ENCODE measurements around the gene PIK3CG. TPM values are rescaled to one million over a fixed set of nuclear protein-coding genes. Genes with fewer than 3 reads are reported as not detected.
"Not testable (repeated sequence)": the region's sequence is repeated elsewhere in the genome, so short reads cannot be mapped to it uniquely, and the experiment has no call there.

The PIK3CG gene
- total RNA-seq, 1 experiment from 2014 or later: 0.84 TPM

DNA sequence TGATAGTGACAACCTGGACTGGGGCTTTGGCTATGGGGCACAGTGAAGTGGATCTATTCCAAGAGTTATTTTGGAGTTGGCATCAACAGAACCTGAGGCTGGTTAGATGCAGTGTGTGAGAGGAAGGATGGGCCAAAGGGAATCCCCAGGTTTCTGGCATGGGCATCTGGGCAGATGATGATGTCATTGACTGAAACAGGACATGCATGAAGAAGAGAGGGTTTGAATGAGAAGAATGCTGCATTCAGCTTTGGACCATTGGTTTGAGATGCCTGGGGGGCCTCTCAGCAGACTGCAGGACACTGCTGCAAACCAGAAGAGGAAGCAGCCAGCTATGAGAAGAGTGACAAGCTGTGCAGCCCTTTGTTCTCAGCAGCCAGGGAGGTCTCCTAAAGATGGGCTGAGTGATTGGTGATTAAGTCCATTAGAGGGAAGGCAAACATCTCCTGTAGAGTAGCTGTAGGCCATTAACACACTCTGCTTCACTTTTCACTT is 23.1 kb upstream of the PIK3CG start:
- Histone ChIP-seq H3K36me3 (peaks cover 5% of the 10 kb centered on the region; the same call in 1 of the 2 replicates), H3K27ac (peak overlapping the region; percentile 81), H3K4me3 (no peak overlapping the region), H3K9me3 (replicated peaks) (no peaks in the 10 kb centered on the region), H3K4me1 (replicated peaks) (peaks cover 35% of the 10 kb centered on the region), H3K27me3 (replicated peaks) (no peaks in the 10 kb centered on the region)
- DNase-seq (ENCODE audit: low read depth in 1 of 2, low spot score in 2 of 2): peak; percentile 82 to 83

DNA sequence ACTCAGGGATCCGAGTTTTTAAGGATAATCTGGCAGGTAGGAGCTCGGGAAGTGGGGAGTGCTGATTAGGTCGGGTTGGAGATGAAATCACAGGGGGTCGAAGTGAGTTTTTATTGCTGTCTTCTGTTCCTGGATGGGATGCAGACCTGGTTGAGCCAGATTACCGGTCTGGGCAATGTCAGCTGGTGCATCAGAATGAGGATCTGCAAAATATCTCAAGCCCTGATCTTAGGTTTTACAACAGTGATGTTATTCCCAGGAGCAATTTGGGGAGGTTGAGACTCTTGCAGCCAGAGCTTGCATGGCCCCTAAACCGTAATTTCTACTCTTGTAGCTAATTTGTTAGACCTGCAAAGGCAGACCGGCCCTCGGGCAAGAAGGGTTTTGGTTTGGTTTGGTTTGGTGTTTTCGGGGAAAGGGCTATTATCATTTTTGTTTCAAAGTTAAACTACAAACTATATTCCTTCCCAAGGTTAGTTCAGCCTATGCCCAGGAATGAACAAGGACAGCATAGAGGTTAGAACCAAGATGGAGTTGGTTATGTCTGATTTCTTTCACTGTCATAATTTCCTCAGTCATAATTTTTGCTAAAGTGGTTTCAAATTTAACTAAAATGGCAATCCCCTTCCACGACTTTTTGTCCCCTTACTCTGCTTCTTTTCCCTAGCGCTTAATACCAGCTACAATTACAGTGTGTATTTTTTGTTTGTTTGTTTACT is 20.6 kb upstream of the PIK3CG start:
- no peaks in the 10 kb centered on the region for H3K9me3 ChIP-seq (replicated peaks)
- DNase-seq (ENCODE audit: low read depth in 1 of 2, low spot score in 2 of 2): no peak
- no peaks in the 10 kb centered on the region for H3K27me3 ChIP-seq (replicated peaks)
- H3K4me1 ChIP-seq (replicated peaks): peaks cover 45% of the 10 kb centered on the region
- H3K4me3 ChIP-seq: no peak overlapping the region
- H3K27ac ChIP-seq: no peak overlapping the region
- H3K36me3 ChIP-seq: no peaks in the 10 kb centered on the region

GRCh38 chr7:106848049-106848448 is 17.0 kb upstream of the PIK3CG start:
- no peak overlapping the region for H3K27ac ChIP-seq
- no peaks in the 10 kb centered on the region for H3K27me3 ChIP-seq (replicated peaks)

GRCh38 chr7:106848851-106849442 is 16.1 kb upstream of the PIK3CG start:
- Histone ChIP-seq H3K4me3 (no peak overlapping the region), H3K27ac (peak overlapping the region; percentile 66)

More at GRCh38 chr7:106848049-106848448, 17.0 kb upstream of the PIK3CG start:
- Histone ChIP-seq H3K4me3 (no peak overlapping the region), H3K36me3 (no peaks in the 10 kb centered on the region), H3K9me3 (replicated peaks) (no peaks in the 10 kb centered on the region), H3K4me1 (replicated peaks) (peaks cover 15% of the 10 kb centered on the region)
- DNase-seq (ENCODE audit: low read depth in 1 of 2, low spot score in 2 of 2): no peak

GRCh38 chr7:106851632-106852031 is 13.4 kb upstream of the PIK3CG start:
- not testable (repeated sequence) for H3K27ac ChIP-seq; H3K4me3 ChIP-seq; DNase-seq (ENCODE audit: low read depth in 1 of 2, low spot score in 2 of 2); H3K9me3 ChIP-seq (replicated peaks); H3K27me3 ChIP-seq (replicated peaks); H3K36me3 ChIP-seq
- peaks cover 15% of the 10 kb centered on the region for H3K4me1 ChIP-seq (replicated peaks)

More at GRCh38 chr7:106848851-106849442, 16.1 kb upstream of the PIK3CG start:
- peak; percentile 65 to 83 for DNase-seq (ENCODE audit: low read depth in 1 of 2, low spot score in 2 of 2)
- H3K36me3 ChIP-seq: no peaks in the 10 kb centered on the region
- peaks cover 15% of the 10 kb centered on the region for H3K4me1 ChIP-seq (replicated peaks)
- H3K9me3 ChIP-seq (replicated peaks): no peaks in the 10 kb centered on the region
- no peaks in the 10 kb centered on the region for H3K27me3 ChIP-seq (replicated peaks)

GRCh38 chr7:106853250-106853908 is 11.7 kb upstream of the PIK3CG start:
- Histone ChIP-seq H3K36me3 (no peaks in the 10 kb centered on the region), H3K27me3 (replicated peaks) (no peaks in the 10 kb centered on the region), H3K4me1 (replicated peaks) (peaks cover 15% of the 10 kb centered on the region), H3K27ac (no peak overlapping the region), H3K9me3 (replicated peaks) (no peaks in the 10 kb centered on the region), H3K4me3 (no peak overlapping the region)
- DNase-seq (ENCODE audit: low read depth in 1 of 2, low spot score in 2 of 2): no peak

GRCh38 chr7:106855540-106856132 is 9.4 kb upstream of the PIK3CG start:
- H3K27ac ChIP-seq: no peak overlapping the region
- no peaks in the 10 kb centered on the region for H3K36me3 ChIP-seq
- H3K4me1 ChIP-seq (replicated peaks): peaks cover 6% of the 10 kb centered on the region; the same call in 1 of the 2 replicates
- no peaks in the 10 kb centered on the region for H3K9me3 ChIP-seq (replicated peaks)
- DNase-seq (ENCODE audit: low read depth in 1 of 2, low spot score in 2 of 2): no peak
- H3K27me3 ChIP-seq (replicated peaks): no peaks in the 10 kb centered on the region
- H3K4me3 ChIP-seq: no peak overlapping the region

GRCh38 chr7:106858618-106859532 is 6.2 kb upstream of the PIK3CG start:
- Histone ChIP-seq H3K27ac (no peak overlapping the region), H3K4me3 (no peak overlapping the region), H3K27me3 (replicated peaks) (no peaks in the 10 kb centered on the region), H3K9me3 (replicated peaks) (no peaks in the 10 kb centered on the region), H3K4me1 (replicated peaks) (peaks cover 6% of the 10 kb centered on the region; the same call in 1 of the 2 replicates), H3K36me3 (no peaks in the 10 kb centered on the region)
- DNase-seq (ENCODE audit: low read depth in 1 of 2, low spot score in 2 of 2): peak; percentile 17 to 47

DNA sequence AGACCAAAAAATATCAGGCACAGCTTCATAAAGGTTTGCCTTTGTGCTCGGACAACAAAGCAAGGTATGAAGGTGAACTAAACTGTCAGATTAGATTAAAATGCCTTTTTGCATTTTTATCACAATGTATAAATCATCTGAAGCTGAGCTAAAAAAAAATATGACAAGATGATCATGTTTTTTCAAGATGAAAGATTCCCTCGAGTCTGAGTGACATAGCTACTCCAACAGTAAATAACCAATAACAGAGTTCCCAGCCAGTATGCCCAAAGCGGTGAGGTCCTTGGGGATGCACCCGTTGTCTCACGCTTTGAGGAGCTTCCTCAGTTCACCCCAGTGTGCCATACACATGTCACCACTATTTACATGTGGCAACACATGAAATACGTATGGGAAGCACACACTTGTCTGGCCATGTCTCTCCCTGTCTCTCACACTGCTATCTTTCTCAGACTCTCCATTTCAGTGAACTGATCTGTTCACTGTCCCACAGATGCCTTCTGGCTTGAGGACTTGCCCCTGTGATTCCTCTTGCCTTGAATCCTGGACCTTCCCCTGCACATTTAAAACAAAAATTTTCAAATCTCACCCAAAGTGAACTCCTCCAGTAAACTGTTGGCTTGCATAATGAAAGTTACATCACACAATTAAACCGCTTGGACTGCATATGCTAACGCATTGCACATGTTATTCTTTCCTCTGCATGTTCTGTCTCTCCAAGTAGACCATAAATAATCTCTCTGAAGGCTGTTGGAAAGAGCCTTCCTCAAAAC is 2.6 kb upstream of the PIK3CG start:
- no peak overlapping the region for H3K27ac ChIP-seq
- H3K27me3 ChIP-seq (replicated peaks): no peaks in the 10 kb centered on the region
- H3K4me3 ChIP-seq: no peak overlapping the region
- no peaks in the 10 kb centered on the region for H3K9me3 ChIP-seq (replicated peaks)
- no peaks in the 10 kb centered on the region for H3K36me3 ChIP-seq
- H3K4me1 ChIP-seq (replicated peaks): peaks cover 17% of the 10 kb centered on the region
- DNase-seq (ENCODE audit: low read depth in 1 of 2, low spot score in 2 of 2): no peak

GRCh38 chr7:106863274-106863997 is 1.6 kb upstream of the PIK3CG start:
- H3K27me3 ChIP-seq (replicated peaks): no peaks in the 10 kb centered on the region
- no peak for DNase-seq (ENCODE audit: low read depth in 1 of 2, low spot score in 2 of 2)
- no peak overlapping the region for H3K4me3 ChIP-seq
- H3K36me3 ChIP-seq: no peaks in the 10 kb centered on the region
- H3K27ac ChIP-seq: no peak overlapping the region
- H3K4me1 ChIP-seq (replicated peaks): peaks cover 17% of the 10 kb centered on the region
- H3K9me3 ChIP-seq (replicated peaks): no peaks in the 10 kb centered on the region

DNA sequence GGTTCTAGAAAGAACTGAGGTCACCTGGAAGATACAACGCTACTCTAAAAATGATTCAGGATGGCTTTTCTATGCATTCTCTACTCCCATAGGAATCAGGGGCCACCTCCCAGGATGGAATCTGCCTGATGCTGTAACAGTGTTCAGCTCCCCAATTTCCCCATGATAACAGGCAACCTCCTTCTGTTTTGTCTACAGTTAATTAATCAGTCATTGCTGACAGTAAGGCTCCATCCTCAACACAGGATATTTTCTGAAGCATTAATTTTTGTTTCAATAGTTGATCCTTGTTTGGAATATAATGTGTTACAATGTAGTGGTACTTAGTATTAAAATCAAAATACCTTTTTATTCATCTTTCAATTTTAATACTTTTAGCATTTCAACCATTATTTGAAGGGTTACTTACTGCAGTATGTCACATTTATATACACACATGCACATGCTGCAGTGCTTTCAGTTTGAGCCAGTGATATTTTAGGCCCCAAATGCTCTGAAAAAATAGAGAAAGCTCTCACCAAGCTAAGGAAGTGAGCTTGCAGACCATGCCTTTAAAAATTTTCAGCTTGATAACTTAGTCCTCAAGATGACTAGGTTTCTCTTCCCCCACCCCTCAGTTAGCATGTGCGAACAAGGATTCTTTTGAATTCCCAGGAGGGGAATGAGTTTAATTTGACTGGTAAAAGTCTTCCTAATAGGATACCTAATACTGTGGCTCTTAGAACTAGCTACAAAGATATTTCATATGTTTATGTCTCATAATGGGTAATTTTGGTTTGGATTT is 592 bp upstream of the PIK3CG start:
- peaks cover 11% of the 10 kb centered on the region for H3K4me1 ChIP-seq (replicated peaks)
- H3K27ac ChIP-seq: no peak overlapping the region
- H3K9me3 ChIP-seq (replicated peaks): no peaks in the 10 kb centered on the region
- H3K4me3 ChIP-seq: no peak overlapping the region
- H3K27me3 ChIP-seq (replicated peaks): no peaks in the 10 kb centered on the region
- no peak for DNase-seq (ENCODE audit: low read depth in 1 of 2, low spot score in 2 of 2)
- no peaks in the 10 kb centered on the region for H3K36me3 ChIP-seq
